Mammary epithelial cell (primary cell): ENCODE results near the gene ATXN1L.

ENCODE experiments used
- EZH2 ChIP-seq: IDR thresholded peaks from 2 replicates; pipeline ENCODE4 v1.6.1; 2012; ENCODE audit warnings: low read length, inconsistent platforms, borderline replicate concordance
- TF ChIP-seq, protein P1 (sequence below), 2 donors: IDR thresholded peaks in 1 of 2; conservative IDR thresholded peaks in 1 of 2; 2 replicates each; pipeline ENCODE4 v1.5.1; 2011 to 2012; ENCODE audit warnings: inconsistent platforms in 2 of 2, low read length in 2 of 2, mild to moderate bottlenecking in 2 of 2, control low read depth in 1 of 2, low read depth in 1 of 2; ENCODE audit not compliant: insufficient read depth in 1 of 2; ENCODE audit errors: extremely low read depth in 1 of 2

DNA sequence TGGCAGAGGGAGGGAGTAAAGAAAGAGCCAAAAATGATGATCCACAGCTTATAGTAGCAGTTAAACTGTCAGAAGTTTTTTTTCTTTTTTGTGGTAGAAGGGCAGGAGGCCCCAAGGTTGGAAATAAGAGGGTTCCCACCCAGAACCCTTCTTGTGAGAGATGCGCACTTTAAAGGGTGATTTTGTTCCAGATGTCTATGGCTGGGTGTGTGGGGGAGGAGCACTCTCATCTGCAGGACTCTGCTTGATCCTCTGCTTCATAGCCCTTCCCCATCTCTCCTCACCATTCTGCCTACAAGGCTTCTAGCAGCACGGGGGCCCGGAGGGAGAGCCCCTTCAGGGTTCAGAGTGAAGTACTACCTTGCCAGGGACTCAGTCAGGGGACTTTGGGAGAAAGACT is 6.4 kb downstream of the ATXN1L start:
- no peak for TF ChIP-seq EZH2
- TF ChIP-seq, protein P1, sequence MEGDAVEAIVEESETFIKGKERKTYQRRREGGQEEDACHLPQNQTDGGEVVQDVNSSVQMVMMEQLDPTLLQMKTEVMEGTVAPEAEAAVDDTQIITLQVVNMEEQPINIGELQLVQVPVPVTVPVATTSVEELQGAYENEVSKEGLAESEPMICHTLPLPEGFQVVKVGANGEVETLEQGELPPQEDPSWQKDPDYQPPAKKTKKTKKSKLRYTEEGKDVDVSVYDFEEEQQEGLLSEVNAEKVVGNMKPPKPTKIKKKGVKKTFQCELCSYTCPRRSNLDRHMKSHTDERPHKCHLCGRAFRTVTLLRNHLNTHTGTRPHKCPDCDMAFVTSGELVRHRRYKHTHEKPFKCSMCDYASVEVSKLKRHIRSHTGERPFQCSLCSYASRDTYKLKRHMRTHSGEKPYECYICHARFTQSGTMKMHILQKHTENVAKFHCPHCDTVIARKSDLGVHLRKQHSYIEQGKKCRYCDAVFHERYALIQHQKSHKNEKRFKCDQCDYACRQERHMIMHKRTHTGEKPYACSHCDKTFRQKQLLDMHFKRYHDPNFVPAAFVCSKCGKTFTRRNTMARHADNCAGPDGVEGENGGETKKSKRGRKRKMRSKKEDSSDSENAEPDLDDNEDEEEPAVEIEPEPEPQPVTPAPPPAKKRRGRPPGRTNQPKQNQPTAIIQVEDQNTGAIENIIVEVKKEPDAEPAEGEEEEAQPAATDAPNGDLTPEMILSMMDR (conservative IDR thresholded peaks at IDR 0.05 in 1 of 2, IDR thresholded peaks at IDR 0.05 in 1 of 2; ENCODE audit: extremely low read depth in 1 of 2, insufficient read depth in 1 of 2, low read depth in 1 of 2, low read length in 2 of 2), result no peak
